ENCODE measurements around the gene MRPL43. TPM values are rescaled to one million over a fixed set of nuclear protein-coding genes. Genes with fewer than 3 reads are reported as not detected.

MRPL43 gene
- total and polyA plus RNA-seq, 10 donors, result 38.3 to 92.4 (median 51.0) TPM

- H3K36me3 ChIP-seq, result peaks cover 0 to 4% (median 1%) of the 10 kb centered on the region in 6 donors
- no peaks in the 10 kb centered on the region for H3K9me3 ChIP-seq
- peak overlapping the region in 4 of 8 donors; percentile 5 to 95 (median 33) for H3K27ac ChIP-seq
- intact Hi-C loops (cut with DNase I; ENCODE audit: low total_unique reads), result no loop called here
- peak overlapping the region in 1 of 8 donors; percentile 73 for H3K4me3 ChIP-seq
- DNase-seq, result no peak
- TF ChIP-seq POLR2AphosphoS5 (IDR thresholded peaks at IDR 0.05) (no peak), POLR2A (IDR thresholded peaks at IDR 0.05) (no peak), CTCF (IDR thresholded peaks at IDR 0.05 in 8 of 11, conservative IDR thresholded peaks at IDR 0.05 in 3 of 11) (no peak)
- peaks cover 0 to 24% (median 0%) of the 10 kb centered on the region in 7 donors for H3K27me3 ChIP-seq (replicated peaks in 1 of 7)
- WGBS, 5 donors, result 59 to 73% (median 65%) methylated on average over 10 to 27 of the region's 27 CpGs
- peaks cover 6 to 58% (median 33%) of the 10 kb centered on the region in 6 donors for H3K4me1 ChIP-seq
Measured at GRCh38 chr10:101029520-101030295, 42.4 kb upstream of the MRPL43 start.

GRCh38 chr10:101028446-101029337, 41.4 kb upstream of the MRPL43 start:
- H3K27me3 ChIP-seq (replicated peaks in 1 of 7), result peaks cover 0 to 24% (median 0%) of the 10 kb centered on the region in 7 donors
- intact Hi-C loops (cut with DNase I; ENCODE audit: low total_unique reads), result no loop called here
- 37 to 53% (median 49%) methylated on average over 7 of the region's 7 CpGs for WGBS, 5 donors
- H3K4me3 ChIP-seq, result no peak overlapping the region
- no peaks in the 10 kb centered on the region for H3K36me3 ChIP-seq
- peaks cover 6 to 53% (median 31%) of the 10 kb centered on the region in 6 donors for H3K4me1 ChIP-seq
- TF ChIP-seq POLR2AphosphoS5 (IDR thresholded peaks at IDR 0.05) (peak in 1 of 3 donors; percentile 29), POLR2A (IDR thresholded peaks at IDR 0.05) (no peak)
- no peak for DNase-seq
- peak overlapping the region in 7 of 8 donors; percentile 5 to 95 (median 37) for H3K27ac ChIP-seq
- H3K9me3 ChIP-seq, result no peaks in the 10 kb centered on the region

- 72 to 80% (median 74%) methylated on average over 10 of the region's 10 CpGs for WGBS, 5 donors
- Histone ChIP-seq H3K27ac (no peak overlapping the region), H3K4me1 (peaks cover 0 to 38% (median 18%) of the 10 kb centered on the region in 6 donors)
Measured at GRCh38 chr10:101027106-101027720, 39.9 kb upstream of the MRPL43 start.

More at GRCh38 chr10:101027106-101027720, 39.9 kb upstream of the MRPL43 start:
- Histone ChIP-seq H3K36me3 (no peaks in the 10 kb centered on the region), H3K4me3 (no peak overlapping the region), H3K27me3 (replicated peaks in 1 of 7) (peaks cover 0 to 24% (median 0%) of the 10 kb centered on the region in 7 donors), H3K9me3 (no peaks in the 10 kb centered on the region)
- intact Hi-C loops (cut with DNase I; ENCODE audit: low total_unique reads), result no loop called here
- no peak for TF ChIP-seq POLR2AphosphoS5 (IDR thresholded peaks at IDR 0.05)
- no peak for TF ChIP-seq POLR2A (IDR thresholded peaks at IDR 0.05)
- no peak for TF ChIP-seq CTCF (IDR thresholded peaks at IDR 0.05 in 8 of 11, conservative IDR thresholded peaks at IDR 0.05 in 3 of 11)
- no peak for DNase-seq
